Neural cell (in vitro differentiated cells): ENCODE measurements around the gene SNAI1. TPM values are rescaled to one million over a fixed set of nuclear protein-coding genes. Genes with fewer than 3 reads are reported as not detected.

Source experiments
- H2AFZ ChIP-seq: fragments of 200-600, 300-800 bp; sonication (generic), shearing (Covaris generic); 2 replicates; pipeline ENCODE4 v1.6.0; 2014; ENCODE audit warnings: low read depth, mild to moderate bottlenecking, antibody characterized with exemption, low read length, moderate library complexity
- H3F3A ChIP-seq: fragments of 200-600 bp; shearing (Covaris generic); 2 replicates; pipeline ENCODE4 v1.6.1; 2016; ENCODE audit warnings: mild to moderate bottlenecking, moderate library complexity, mixed read lengths, antibody characterized with exemption, low read length; ENCODE audit not compliant: insufficient read depth, poor library complexity, severe bottlenecking
- H3K27ac ChIP-seq: fragments of 200-600, 300-800 bp; sonication (generic), shearing (Covaris generic); 2 replicates; pipeline ENCODE4 v1.5.1; 2014; ENCODE audit warnings: mild to moderate bottlenecking, low read length, moderate library complexity
- H3K27me3 ChIP-seq: fragments of 300-800, 200-600 bp; sonication (generic), shearing (Covaris generic); 2 replicates; pipeline ENCODE4 v1.6.0; 2014; ENCODE audit warnings: mild to moderate bottlenecking, low read depth, low read length, moderate library complexity; ENCODE audit not compliant: insufficient read depth
- H3K36me3 ChIP-seq: fragments of 300-800, 200-600 bp; sonication (generic), shearing (Covaris generic); 2 replicates; pipeline ENCODE4 v1.5.1; 2014; ENCODE audit warnings: mild to moderate bottlenecking, antibody characterized with exemption, low read length, moderate library complexity; ENCODE audit not compliant: insufficient read depth
- H3K4me2 ChIP-seq: fragments of 300-800, 200-600 bp; sonication (generic), shearing (Covaris generic); 2 replicates; pipeline ENCODE4 v1.6.0; 2014; ENCODE audit warnings: mild to moderate bottlenecking, low read length
- H3K4me3 ChIP-seq: fragments of 300-800, 200-600 bp; sonication (generic), shearing (Covaris generic); 2 replicates; pipeline ENCODE4 v1.5.1; 2014; ENCODE audit warnings: mild to moderate bottlenecking, low read length, moderate library complexity
- H3K79me2 ChIP-seq: fragments of 200-600 bp; shearing (Covaris generic); replicated peaks from 2 replicates; pipeline ENCODE4 v1.6.0; 2014; ENCODE audit warnings: mild to moderate bottlenecking, low read length, moderate library complexity; ENCODE audit not compliant: insufficient read depth
- H3K9ac ChIP-seq: fragments of 300-800, 200-600 bp; sonication (generic), shearing (Covaris generic); 2 replicates; pipeline ENCODE4 v1.6.1; 2016; ENCODE audit warnings: mild to moderate bottlenecking, low read length, mixed read lengths
- H3K9me2 ChIP-seq: fragments of 200-600 bp; shearing (Covaris generic); 2 replicates; pipeline ENCODE4 v1.6.1; 2016; ENCODE audit warnings: mild to moderate bottlenecking, low read length, mixed read lengths; ENCODE audit not compliant: insufficient read depth
- H3K9me3 ChIP-seq: fragments of 200-600, 300-800 bp; sonication (generic), shearing (Covaris generic); 2 replicates; pipeline ENCODE4 v1.6.1; 2016; ENCODE audit warnings: mild to moderate bottlenecking, mixed run types, low read length, moderate library complexity, mixed read lengths
- H4K20me1 ChIP-seq: fragments of 200-600 bp; shearing (Covaris generic); 2 replicates; pipeline ENCODE4 v1.6.1; 2016; ENCODE audit warnings: mild to moderate bottlenecking, mixed run types; ENCODE audit not compliant: insufficient read depth
- CTCF ChIP-seq: fragments of 450-650 bp; IDR thresholded peaks from 2 replicates; pipeline ENCODE4 v1.5.1; 2014; ENCODE audit warnings: antibody characterized with exemption, mild to moderate bottlenecking, moderate library complexity; ENCODE audit not compliant: poor library complexity, severe bottlenecking
- EP300 ChIP-seq: fragments of 450-650 bp; conservative IDR thresholded peaks from 2 replicates; pipeline ENCODE4 v1.6.1; 2014; ENCODE audit warnings: antibody characterized with exemption, mild to moderate bottlenecking, moderate library complexity; ENCODE audit not compliant: poor library complexity, severe bottlenecking
- EZH2 ChIP-seq: fragments of 200-600, 300-800 bp; shearing (Covaris generic), sonication (generic); IDR thresholded peaks from 2 replicates; pipeline ENCODE4 v1.6.1; 2014; ENCODE audit warnings: antibody characterized with exemption, low read length, borderline replicate concordance, mild to moderate bottlenecking; ENCODE audit not compliant: insufficient read depth, poor library complexity, severe bottlenecking
- MXI1 ChIP-seq: fragments of 450-650 bp; conservative IDR thresholded peaks from 2 replicates; pipeline ENCODE4 v1.6.1; 2014; ENCODE audit warnings: antibody characterized with exemption, mild to moderate bottlenecking; ENCODE audit not compliant: poor library complexity, severe bottlenecking
- POLR2AphosphoS5 ChIP-seq: IDR thresholded peaks from 2 replicates; pipeline ENCODE4 v1.6.1; 2012
- RAD21 ChIP-seq: fragments of 450-650 bp; conservative IDR thresholded peaks from 2 replicates; pipeline ENCODE4 v1.6.1; 2014; ENCODE audit warnings: antibody characterized with exemption, mild to moderate bottlenecking, moderate library complexity
- REST ChIP-seq: IDR thresholded peaks from 2 replicates; pipeline ENCODE4 v1.6.1; 2012; ENCODE audit warnings: borderline replicate concordance
- SMC3 ChIP-seq: fragments of 450-650 bp; conservative IDR thresholded peaks from 2 replicates; pipeline ENCODE4 v1.6.1; 2014; ENCODE audit warnings: antibody characterized with exemption, mild to moderate bottlenecking, moderate library complexity; ENCODE audit not compliant: poor library complexity
- TAF1 ChIP-seq: IDR thresholded peaks from 2 replicates; pipeline ENCODE4 v1.6.1; 2012; ENCODE audit warnings: low read depth
- polyA plus RNA-seq: library from polyadenylated mRNA; depleted of rRNA; stranded (reverse); fragments of >200 nt; gene quantifications from 2 replicates; pipeline ENCODE4 v1.2.3, GENCODE V29; 2014

SNAI1 gene
- polyA plus RNA-seq, 1 donor from 2014 or later = 0.31 TPM

GRCh38 chr20:50012282-50013263, 29.8 kb downstream of the SNAI1 start:
- no peaks in the 10 kb centered on the region for H3K36me3 ChIP-seq
- no peaks in the 10 kb centered on the region for H3F3A ChIP-seq
- no peaks in the 10 kb centered on the region for H3K79me2 ChIP-seq
- H3K9me3 ChIP-seq = no peaks in the 10 kb centered on the region
- peaks cover 15% of the 10 kb centered on the region for H3K27me3 ChIP-seq
- no peak overlapping the region for H3K4me2 ChIP-seq
- H3K9me2 ChIP-seq = no peaks in the 10 kb centered on the region
- no peak overlapping the region for H3K9ac ChIP-seq
- H3K27ac ChIP-seq = no peak overlapping the region
- no peaks in the 10 kb centered on the region for H4K20me1 ChIP-seq
- TF ChIP-seq TAF1 = no peak
- TF ChIP-seq SMC3 = no peak
- TF ChIP-seq RAD21 = no peak
- no peak for TF ChIP-seq MXI1
- TF ChIP-seq EZH2 = no peak
- TF ChIP-seq CTCF = no peak
- no peak for TF ChIP-seq REST
- TF ChIP-seq POLR2AphosphoS5 = no peak
- no peak for TF ChIP-seq EP300
- no peak overlapping the region for H3K4me3 ChIP-seq
- H2AFZ ChIP-seq = no peak overlapping the region

GRCh38 chr20:50013976-50014375, 31.2 kb downstream of the SNAI1 start:
- H3K9me3 ChIP-seq = no peaks in the 10 kb centered on the region
- H3K27ac ChIP-seq = no peak overlapping the region
- H2AFZ ChIP-seq = no peak overlapping the region
- no peak overlapping the region for H3K9ac ChIP-seq
- no peak for TF ChIP-seq EP300
- no peaks in the 10 kb centered on the region for H4K20me1 ChIP-seq
- no peak overlapping the region for H3K4me2 ChIP-seq
- H3F3A ChIP-seq = no peaks in the 10 kb centered on the region
- H3K36me3 ChIP-seq = no peaks in the 10 kb centered on the region
- H3K79me2 ChIP-seq = no peaks in the 10 kb centered on the region
- peaks cover 15% of the 10 kb centered on the region for H3K27me3 ChIP-seq
- no peak overlapping the region for H3K4me3 ChIP-seq
- no peaks in the 10 kb centered on the region for H3K9me2 ChIP-seq
